HG03103 (cell line): Measurements from ENCODE around the gene GPER1.
"Not testable (repeated sequence)": the region's sequence is repeated elsewhere in the genome, so short reads cannot be mapped to it uniquely, and the experiment has no call there.

Experiments used
- ATAC-seq: cut with Tn5 transposase; IDR thresholded peaks from one replicate; pipeline ENCODE4 v1.9.1; 2021; ENCODE audit warnings: low read depth; ENCODE audit not compliant: unreplicated experiment

GPER1 gene

DNA sequence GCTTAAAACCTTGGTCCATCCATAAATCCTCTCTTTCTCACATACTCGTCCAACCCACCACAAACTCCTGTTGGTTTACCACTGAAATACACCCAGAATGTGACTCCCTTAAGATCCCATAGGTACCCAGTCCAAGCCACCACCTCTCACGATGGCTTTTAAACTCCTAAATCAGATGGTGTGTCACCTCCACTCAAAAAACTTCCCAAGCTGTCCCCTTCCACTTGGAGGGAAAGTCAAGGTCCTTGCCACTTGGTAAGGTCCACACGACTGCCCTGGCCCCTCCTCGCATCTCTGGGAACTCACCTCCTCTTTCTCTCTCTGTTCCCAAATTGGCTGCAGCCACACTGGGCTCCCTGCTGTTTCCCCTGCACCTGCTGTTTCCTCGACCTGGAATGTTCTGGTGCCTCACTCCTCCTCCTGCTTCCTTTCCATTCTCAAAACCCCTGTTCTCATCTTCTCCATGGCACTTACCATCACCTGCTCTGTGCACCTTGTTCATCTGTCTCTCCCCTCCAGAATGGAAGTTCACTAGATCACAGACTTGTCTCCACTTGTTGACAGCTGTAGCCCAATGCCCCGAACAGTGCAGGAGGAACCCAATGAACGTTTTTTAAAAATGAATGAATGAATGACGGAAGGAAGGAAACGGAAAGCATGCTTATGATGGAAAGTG is 49.1 kb downstream of the GPER1 start:
- ATAC-seq = no peak

GRCh38 chr7:1137517-1138167 is 49.7 kb downstream of the GPER1 start:
- ATAC-seq = peak; percentile 48

DNA sequence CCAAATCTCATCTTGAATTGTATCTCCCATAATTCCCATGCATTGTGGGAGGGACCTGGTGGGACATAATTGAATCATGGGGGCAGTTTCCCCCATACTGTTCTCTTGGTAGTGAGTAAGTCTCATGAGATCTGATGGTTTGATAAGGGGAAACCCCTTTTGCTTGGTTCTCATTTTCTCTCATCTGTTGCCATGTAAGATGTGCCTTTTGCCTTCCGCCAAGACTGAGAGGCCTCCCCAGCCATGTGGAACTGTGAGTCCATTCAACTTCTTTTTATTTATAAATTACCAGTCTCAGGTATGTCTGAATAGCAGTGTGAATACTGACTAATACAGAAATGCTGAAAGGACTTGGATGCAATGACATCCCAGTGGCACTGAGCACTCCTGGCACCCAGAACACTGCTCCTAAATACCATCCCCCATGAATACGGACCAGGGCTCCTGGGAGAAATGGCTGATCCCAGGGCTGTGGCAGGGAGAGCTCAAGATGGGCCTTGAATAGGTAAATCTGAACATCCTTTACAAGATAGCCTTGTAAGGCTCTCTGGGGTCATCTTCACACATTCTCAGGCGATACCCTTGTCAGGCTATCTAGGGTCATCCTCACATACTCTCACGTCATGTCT is 52.7 kb downstream of the GPER1 start:
- no peak for ATAC-seq

GRCh38 chr7:1141651-1142050 is 53.7 kb downstream of the GPER1 start:
- ATAC-seq = no peak

DNA sequence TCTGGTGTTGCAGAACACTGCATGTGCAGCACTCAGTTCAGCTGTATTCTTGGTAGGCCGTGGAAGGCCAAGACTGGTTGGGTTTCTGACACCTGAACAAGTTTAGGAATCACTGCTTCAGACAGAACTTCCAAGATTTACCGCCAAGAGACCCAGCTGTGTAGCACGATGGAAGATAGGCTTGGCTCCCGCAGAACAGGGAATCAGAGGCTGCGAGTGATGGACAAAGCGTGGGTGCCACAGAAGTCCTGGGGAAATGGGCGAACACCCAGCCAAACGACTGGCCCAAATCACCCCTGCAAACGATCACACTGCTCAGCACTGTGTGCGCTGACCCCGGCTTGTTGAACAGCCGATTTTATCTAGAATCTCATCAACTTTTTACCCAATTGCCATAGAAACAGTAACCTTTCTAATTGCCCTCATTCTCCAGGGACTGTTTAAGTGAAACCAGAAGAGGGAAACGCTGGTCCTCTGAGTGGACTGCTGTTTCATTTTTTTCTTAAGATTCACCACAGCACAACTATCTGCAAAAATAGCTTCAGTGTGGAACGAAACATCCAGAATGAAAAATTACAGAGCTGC is 54.2 kb downstream of the GPER1 start:
- no peak for ATAC-seq

GRCh38 chr7:1143031-1143430 is 55.1 kb downstream of the GPER1 start:
- ATAC-seq = not testable (repeated sequence)
